ENCODE results near the gene TARS1.
A peak's percentile ranks its signal among the peaks of the same experiment; 100 is the strongest.

TARS1 gene

DNA sequence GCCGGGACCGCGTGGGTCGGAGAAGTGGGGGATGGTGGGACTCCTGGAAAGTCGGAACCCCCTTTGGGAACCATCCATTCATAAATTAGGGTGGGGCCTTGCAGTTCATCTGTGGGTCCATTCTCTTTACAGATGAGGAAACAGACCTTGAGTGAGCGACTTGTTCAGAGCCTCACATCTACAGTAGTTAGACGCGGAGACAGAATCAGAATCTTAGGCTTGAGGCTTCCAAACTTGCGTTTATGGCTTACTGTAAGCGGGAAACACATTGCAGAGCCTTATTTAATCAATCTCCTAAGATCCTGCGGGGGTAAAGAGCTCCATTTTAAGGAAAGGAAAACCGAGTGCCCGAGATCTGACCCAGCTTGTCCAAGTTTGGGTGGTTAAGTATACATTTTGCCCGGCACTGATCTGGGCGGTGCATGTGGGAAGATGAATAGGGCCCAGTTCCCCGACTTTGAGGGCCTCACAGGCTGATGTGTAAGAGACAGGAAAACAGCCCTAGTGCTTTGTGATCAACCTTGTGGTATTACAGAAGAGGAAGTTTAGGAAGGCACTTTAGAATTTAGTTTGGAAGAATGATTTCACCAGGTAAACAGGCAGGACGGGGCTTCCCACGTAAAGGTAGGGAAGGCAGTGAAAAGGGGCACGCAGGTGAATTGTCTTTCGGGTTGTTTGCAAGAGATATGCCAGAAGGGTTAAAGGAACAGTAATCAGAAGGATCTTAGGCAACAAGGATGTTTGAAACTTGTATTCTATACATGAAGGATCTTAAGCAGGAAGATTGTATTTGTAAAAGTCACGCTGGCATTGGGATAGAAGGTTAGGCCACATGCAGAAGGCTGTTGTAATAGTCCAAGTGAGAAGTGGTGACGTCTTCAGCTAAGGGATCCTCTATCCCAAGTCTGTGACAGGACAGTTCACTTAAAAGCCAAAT is 744 bp downstream of the TARS1 start:
- DNase-seq, result peak; percentile 52

DNA sequence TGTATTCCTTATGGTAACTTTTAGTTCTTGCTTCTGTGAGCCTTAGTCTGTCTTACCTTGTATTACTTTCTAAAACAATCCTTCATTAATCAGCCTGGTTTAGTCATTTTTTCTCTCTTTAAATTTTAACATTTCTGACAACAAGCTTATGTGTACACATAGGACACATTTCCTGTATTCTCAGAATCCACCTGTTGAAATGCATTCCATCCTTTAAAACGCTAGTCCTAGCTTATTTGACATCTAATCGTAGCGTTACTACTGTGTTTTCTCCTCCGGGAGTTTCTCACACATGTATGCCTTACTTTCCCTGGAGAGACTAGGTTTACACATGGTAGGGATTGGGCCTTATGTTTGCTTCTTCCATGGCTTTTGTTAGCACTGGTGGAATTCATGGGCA is 3.8 kb downstream of the TARS1 start:
- DNase-seq, result no peak

DNA sequence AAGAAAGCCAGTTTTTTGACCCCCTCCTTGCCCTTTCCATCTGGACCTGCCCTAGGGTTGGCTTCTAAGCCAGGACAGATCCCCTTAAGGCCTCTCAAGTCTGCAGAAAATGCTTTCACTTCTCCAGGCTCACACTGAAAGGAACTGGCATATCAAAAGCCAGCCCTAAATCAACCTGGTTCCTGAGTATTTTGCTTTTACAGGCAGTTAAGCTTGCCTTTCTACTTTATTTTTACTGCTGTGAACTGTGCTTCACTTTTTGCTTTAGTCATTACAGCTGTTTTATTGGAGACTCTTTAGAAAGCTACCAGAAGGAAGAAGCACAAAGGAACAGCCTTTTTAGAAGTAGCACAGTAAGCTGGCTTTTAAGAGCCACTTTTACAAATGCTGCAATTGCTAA is 5.0 kb downstream of the TARS1 start:
- no peak for DNase-seq

DNA sequence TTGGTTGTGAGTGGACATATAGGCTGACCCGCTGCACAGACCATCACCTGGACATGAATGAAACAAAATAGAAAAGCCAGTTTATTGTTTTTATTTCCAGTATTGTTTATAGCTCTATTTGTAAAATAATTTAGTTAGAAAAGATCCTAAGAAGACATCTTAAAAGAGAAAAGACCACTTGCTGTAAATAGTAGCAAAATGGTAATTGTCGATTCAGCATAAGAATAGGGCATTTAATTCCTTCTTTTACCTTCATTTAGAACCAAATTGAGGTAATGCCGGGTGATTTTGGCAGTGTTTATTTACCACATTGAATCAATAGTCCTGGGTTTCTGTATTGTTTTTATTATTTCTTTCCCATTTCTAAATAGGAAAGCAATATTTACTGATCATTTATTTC is 7.4 kb downstream of the TARS1 start:
- DNase-seq, result no peak

DNA sequence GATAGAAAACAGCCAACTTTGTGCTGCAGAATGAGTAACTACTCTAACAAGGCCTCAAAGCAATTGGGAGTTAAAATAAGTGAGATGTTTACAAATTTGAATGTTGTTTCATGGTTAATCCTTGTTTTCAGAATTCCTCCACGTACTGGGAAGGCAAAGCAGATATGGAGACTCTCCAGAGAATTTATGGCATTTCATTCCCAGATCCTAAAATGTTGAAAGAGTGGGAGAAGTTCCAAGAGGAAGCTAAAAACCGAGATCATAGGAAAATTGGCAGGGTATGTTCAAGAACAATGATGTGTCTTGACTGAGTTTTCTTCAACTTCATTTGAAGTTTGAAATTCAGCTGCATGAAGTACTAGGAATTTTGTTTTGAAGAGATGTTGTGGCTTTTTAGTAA is 16.4 kb downstream of the TARS1 start:
- no peak for DNase-seq

DNA sequence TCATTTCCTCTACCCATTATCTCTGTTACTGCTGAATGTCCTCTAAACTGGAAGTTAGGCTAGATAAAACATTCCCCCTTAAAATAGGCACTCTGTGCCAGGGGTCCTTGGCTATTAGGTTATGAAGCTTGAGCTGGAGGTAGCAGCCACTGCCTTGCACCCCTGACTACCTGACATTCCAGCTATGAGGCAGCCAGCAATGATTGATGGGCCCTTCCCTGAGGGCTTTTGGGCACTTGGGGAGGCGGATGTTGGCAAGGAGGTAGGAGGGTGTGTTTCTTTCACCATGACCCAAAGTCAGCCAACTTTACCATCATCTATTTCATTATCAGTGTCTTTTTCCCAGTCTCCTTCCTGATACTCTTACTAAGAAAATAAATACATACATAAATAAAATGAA is 17.1 kb downstream of the TARS1 start:
- no peak for DNase-seq

DNA sequence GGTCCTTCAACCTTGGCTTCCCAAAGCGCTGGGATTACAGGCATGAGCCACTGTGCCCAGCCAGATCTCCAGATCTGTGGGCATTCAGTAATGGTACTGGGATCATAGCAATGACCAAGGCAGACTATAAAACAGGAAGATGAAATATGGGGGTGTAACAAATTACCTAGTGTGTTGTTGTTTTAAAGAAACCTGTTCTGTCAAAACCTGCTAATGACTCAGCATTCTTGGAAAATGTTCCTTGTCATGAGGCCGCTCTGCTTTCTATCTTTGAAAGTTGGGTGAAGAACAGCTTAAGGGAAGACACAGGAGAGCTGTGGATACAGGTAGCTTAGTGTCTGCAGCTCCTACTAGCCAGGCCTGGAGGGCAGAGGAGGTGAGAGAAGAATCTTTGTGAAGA is 19.4 kb downstream of the TARS1 start:
- DNase-seq, result no peak

DNA sequence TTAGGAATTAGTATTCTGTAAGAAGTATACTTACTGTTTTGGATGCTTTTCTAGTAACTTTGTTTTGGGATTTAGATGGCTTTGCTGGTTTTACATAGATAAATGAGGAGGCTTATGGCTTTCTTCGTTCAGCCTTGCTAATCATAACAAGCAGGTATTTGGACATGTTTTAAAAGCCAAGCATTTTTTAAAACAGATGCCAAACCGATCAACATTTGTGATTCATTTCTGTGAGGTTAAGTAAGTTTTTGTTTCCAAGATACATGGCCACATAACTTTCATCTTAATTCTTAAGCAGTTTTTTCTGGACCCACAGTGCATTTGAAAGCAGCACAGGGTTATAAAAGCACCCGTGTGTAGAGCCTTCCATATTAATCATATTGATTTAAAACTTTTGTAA is 21.7 kb downstream of the TARS1 start:
- DNase-seq, result no peak

DNA sequence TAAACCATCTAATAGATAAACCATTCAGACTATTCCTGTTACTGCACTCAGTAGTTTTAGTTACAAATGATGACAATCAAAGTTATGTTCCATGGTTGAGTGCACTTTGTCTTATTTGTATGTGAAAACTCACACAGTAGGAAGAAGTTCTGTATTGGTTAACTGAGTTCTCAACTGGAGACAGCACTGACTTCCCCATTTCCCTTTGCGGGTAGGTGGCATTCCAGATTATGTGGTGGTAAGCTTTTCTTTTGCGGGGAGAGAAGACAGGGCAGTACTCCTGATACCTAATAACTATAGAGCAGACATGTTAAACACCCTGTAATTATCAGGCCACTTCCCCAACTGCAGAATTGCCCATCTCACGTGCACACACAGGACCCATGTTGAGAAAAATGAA is 24.4 kb downstream of the TARS1 start:
- DNase-seq, result no peak

DNA sequence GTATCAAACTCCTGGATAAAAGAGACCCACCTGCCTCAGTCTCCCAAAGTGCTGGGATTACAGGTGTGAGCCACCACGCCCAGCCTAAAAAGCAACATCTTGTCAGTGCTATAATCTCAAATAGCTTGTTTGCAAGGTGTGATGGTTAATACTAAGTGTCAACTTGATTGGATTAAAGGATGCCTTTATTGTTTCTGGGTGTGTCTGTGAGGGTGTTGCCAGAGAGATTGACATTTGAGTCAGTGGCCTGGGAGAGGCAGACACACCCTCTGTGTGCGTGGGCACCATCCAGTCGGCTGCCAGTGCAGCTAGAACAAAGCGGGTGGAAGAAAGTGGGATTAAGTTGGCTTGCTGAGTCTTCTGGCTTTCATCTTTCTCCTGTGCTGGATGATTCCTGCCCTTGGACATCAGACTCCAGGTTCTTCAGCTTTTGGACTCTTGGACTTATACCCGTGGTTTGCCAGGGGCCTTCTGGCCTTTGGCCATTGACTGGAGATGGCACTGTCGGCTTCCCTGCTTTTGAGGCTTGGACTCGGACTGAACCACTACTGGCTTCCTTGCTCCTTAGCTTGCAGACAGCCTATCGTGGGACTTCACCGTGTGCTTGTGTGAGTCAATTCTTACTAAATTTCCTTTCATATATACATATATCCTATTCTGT is 28.1 kb downstream of the TARS1 start:
- DNase-seq, result no peak

DNA sequence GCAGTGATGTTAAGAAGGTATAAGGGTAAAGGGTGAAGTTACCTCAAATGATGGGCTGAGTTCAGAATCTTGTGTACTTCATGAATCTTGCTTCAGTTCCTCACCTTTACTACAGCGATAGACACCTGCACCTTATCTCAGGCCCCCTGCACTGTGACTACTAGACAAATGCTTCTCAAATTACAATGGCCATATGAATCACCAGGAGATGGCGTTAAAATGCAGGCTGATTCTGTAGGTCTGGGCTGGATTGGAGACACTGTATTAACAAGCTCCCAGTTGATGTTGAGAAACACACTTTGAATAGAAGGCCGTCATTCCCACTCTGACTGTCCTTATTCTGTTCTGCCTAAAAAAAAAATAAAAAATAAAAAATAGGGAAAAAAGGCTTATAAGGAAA is 29.8 kb downstream of the TARS1 start:
- peak; percentile 1 for DNase-seq

DNA sequence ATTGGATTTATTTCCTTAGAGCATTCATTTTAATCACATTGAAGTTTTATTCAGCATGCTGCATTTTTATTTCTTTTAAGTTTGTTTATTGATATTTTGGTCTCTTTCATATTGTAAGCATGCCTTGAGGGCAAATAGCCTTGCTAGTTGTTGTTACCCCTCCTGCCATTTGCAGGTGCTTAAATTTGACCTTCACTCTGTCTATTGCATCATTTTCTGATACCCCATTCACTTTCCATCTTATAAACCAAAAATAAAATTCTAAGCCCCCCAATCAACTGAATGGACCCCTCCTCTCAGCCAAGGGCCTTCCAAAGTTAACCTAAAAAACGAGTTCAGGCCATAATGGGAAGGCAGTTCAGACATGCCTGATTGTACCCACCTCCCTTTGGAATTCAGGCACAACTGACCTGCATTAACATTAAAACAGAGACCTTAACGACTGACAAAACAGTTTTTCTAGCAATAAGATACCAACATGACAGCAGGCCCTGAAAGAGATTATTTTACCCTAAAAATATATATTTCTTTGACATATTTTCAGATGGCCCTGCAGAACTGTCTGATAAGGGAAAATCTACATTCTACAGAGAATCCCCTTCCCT is 32.1 kb downstream of the TARS1 start:
- no peak for DNase-seq

DNA sequence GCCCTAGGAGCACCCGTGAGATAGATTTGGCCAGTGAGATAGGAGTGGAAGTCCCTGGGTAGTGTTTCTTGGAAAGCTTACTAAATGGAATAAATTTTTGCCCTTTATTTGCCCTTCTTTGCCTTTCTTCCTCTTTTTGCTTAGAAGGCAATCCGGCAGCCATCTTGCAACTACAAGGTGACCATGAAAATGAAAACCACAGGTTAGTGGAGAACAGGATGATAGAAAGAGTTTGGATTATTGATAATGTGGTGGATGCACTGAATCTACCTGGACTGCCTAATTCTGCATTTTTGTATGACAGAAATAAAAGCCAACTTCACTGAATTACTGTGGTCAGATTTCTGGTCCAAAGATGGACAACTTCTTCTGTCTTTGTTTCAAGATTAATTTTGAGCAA is 33.2 kb downstream of the TARS1 start:
- DNase-seq, result no peak

DNA sequence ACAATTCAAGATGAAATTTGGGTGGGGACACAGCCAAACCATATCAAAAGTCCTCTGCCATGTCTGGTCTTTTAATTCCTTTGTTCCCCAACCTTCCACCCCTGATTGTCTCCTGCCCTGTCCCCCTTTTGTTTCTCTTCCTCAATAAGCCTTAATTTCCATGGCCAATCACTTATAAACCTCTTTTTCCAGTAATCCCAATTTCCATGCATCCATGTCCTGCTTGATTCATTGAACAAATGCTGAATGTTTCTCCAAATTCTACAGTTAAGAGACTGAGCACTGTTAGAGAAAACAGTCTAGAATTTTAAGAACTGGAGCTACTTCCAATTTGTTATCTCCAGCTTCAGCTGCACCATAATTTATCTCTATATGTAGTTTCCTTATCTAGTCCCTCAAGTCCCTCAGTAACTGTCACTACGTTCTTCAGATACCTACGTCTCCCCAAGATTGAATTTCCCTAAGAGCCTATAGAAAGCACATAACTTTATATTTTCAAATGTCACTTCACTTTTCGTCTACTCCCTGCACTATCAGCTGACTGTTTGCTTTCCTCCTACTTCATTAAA is 34.2 kb downstream of the TARS1 start:
- DNase-seq, result no peak

DNA sequence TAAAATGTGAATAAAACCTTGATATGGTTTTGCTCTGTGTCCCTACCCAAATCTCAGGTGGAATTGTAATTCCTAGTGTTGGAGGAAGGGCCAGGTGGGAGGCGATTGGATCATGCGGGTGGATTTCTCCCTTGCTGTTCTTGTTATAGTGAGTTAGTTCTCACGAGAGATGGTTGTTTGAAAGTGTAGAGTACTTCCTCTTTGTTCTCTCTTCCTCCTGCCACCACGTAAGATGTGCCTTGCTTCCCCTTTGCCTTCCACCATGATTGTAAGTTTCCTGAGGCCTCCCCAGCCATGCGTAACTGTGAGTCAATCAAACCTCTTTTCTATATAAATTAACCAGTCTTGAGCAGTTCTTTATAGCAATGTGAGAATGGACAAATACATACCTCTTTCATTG is 34.9 kb downstream of the TARS1 start:
- no peak for DNase-seq

DNA sequence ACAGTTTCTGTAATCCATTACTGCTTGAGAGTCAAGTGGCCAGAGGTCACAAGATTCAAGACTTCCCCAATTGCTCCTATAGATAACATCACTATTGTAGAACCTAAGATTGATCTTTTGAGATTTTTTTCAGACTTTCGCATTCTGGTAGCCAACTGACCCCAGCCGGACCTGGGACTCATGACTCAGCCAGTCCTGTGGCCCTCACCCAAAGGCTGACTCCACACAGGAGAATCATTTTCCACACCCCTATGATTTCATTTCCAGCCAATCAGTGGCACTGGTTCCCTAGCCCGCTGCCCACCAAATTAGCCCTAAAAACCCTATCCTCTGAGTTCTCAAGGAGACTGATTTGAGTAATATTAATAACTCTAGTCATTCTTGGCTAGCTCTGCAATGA is 36.2 kb downstream of the TARS1 start:
- DNase-seq, result no peak

DNA sequence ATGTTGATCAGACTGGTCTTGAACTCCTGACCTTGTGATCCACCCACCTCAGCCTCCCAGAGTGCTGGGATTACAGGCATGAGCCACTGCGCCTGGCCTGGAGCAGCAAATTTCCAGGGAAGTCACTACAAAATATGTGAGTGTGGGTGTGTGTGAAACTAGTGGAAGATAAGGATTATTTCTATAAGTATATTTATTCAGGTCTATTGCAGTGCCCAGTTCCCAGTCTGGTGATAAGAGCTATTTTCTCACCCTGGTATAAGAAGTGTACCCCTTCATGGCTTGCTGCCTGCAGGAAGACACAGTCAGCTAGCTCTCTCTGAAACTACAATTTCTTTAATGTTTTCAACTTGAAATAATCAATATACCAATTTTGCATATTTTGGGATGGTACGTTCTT is 37.1 kb downstream of the TARS1 start:
- DNase-seq, result no peak

DNA sequence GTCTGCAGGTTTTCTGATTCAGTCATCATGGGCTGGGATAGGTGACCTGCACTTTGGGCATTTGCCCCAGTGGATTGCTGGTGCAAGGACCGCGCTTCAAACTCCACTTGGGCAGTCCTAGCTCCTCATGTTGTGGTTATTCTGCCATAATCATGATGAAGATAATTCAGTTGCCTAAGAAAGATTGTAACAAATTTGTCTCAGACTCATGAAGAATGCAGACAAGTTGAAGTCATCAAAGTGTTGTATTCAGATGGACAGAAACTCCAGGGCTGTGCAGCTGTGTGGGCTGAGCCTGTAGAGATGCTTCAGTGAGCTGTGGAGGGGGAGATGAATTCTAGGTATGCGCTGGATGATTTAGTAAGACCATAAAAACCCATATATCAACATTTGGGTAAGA is 38.5 kb downstream of the TARS1 start:
- no peak for DNase-seq

DNA sequence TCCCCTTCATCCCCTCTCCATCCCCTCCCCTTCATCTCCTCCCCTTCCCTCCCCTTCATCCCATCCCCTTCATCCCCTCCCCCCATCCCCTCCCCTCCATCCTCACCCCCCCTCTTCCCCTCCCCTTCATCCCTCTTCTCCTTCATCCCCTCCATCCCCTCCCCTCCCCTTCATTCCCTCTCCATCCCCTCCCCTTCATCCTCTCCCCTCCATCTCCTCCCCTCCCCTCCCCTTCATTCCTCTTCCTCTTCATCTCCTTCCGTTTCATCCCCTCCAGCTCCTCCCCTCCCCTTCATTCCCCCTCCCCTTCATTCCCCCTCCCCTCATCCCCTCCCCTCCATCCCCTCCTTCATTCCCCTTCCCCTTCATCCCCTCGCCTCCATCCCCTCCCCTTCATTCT is 40.1 kb downstream of the TARS1 start:
- DNase-seq, result no peak

DNA sequence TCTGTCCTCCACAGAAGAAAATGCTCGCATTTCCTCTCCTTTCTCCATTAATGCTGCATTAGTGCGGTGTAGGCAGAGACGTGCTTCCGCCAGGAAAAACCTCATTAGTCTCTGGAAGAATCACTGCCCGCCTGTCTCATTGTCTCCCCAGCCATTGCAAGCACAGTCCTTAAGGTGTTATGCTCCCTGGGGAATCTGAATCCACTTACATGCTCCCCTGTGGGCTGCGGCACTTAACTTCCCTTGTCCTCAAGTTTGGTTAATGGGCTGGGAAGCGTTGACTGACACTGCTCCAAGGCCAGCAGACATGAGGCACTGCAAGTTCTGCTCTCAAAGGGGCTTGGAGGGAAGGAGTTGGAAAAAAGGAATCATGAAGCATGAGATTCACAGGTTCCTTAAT is 41.6 kb downstream of the TARS1 start:
- DNase-seq, result no peak

DNA sequence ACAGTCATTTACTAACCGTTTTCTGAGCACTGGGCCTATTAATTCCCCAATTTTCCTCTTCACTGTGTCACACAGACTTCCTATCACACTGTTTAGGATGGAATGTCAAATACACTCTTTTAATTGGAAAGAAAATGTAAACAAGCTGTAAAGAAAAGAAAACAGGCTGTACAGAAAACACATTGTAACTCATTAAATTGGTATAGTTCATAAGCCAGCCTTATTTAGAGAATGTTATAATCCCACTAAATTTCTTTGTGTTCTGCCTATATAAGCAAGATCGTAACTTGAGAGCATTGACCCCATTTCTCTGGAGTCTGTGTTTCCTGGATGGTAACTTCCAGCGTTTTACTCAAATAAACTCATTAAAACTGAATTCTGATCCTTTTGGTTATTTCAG is 46.5 kb downstream of the TARS1 start:
- DNase-seq, result no peak

DNA sequence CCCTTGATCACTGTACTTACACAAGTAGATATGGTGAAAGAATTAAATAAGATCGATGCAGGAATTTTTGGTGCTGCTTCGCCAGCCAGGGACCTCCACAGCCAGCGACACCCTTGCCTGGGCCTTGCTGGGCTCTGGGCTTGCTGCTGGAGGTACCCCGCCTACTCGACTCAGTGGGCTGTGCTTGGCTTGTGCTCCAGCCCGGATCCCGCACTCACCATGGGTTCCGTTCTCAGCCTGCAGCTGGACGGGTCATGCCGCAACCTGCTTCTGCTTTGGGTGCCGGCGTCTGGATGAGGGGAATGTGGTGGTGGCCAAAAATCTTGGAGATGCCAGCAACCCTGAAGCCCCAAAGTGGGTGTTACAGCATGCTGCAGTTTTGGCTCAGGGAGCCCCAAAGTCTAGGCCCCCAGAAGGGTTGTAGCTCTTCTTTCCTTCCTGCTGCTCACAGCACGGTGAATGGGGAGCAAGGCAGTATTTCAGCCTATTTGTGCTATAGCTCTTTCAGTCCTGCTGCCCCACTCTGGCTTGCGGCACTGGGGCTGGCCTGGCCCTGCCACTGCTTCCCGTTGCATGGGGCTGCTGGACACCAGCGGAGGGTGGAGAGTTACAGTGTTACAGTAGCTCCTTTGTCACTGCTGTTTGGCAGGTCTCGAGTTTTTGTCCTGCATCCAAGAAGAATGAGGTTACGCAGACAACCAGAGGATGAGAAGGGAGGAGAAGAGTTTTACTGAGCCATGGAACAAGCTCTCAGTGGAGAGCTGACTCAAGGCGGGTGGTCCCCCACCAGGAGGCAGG is 48.0 kb downstream of the TARS1 start:
- no peak for DNase-seq

DNA sequence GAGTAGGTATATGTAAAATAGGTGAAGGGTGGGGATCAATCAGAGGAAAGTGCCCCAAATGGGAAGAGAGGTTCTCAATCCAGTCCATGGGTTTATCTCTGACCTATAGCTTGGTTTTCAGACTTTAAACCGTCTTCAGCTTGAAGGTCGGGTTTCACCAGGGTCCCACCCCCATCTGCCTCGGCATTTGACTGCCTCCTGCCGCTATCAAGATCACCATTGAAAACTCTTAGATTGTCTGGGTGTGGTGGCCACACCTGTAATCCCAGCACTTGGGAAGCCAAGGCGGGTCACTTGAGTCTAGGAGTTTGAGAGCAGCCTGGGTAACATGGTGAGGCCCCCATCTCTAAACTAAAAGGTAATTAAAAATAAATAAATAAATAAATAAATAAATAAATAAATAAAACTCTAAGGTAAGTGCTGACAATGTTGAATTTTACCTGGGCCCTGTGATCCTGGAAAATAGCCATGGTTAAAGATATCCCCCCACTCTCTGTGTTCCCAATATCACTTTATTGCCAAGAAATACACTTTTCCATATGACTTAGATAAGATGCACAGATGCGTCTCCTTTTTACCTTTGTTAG is 48.8 kb downstream of the TARS1 start:
- DNase-seq, result no peak

Measured in activated CD4-positive, alpha-beta T cell treated with anti-CD3 and anti-CD28 coated beads, Interleukin-10, Interleukin-2, amounts not matched to agents 100 ng/mL and 50 ng/mL, durations not matched to agents 16 hours and 8 hours (primary cell).